RWPE2 (cell line): Measurements from ENCODE around the gene REN.
A peak's percentile ranks its signal among the peaks of the same experiment; 100 is the strongest.

Source experiments
- ATAC-seq: fragments of 200-7000 bp; cut with Tn5 transposase; 3 replicates; pipeline ENCODE4 v1.9.1; 2021; ENCODE audit warnings: low read depth
- DNase-seq: peaks from one replicate; pipeline ENCODE4 v3.0.0-alpha.2; 2020; ENCODE audit warnings: low spot score
- H3K27ac ChIP-seq: fragments of 450-650 bp; 2 replicates; pipeline ENCODE4 v1.5.1; 2017; ENCODE audit warnings: mild to moderate bottlenecking; ENCODE audit not compliant: poor library complexity, severe bottlenecking
- H3K27me3 ChIP-seq: fragments of 250-450 bp; sonication (Bioruptor Pico); 2 replicates; pipeline ENCODE4 v1.5.1; 2021; ENCODE audit warnings: mild to moderate bottlenecking, moderate library complexity; ENCODE audit not compliant: insufficient read depth, poor library complexity, severe bottlenecking
- H3K36me3 ChIP-seq: fragments of 250-450 bp; sonication (Bioruptor Pico); 2 replicates; pipeline ENCODE4 v1.5.1; 2020; ENCODE audit warnings: low read depth, mild to moderate bottlenecking, moderate library complexity
- H3K4me1 ChIP-seq: fragments of 250-450 bp; sonication (Bioruptor Pico); 2 replicates; pipeline ENCODE4 v1.5.1; 2021; ENCODE audit warnings: mild to moderate bottlenecking, moderate library complexity; ENCODE audit not compliant: insufficient read depth, poor library complexity, severe bottlenecking
- H3K4me3 ChIP-seq: fragments of 250-450 bp; sonication (Bioruptor Pico); 2 replicates; pipeline ENCODE4 v1.5.1; 2021; ENCODE audit warnings: mild to moderate bottlenecking, moderate library complexity; ENCODE audit not compliant: severe bottlenecking
- H3K9me3 ChIP-seq: fragments of 250-450 bp; sonication (Bioruptor Pico); 2 replicates; pipeline ENCODE4 v1.5.1; 2021; ENCODE audit warnings: mild to moderate bottlenecking, moderate library complexity; ENCODE audit not compliant: severe bottlenecking
- TF ChIP-seq, protein P1 (sequence below): fragments of 450-650 bp; IDR thresholded peaks from one replicate; pipeline ENCODE4 v1.5.1; 2017; ENCODE audit warnings: mild to moderate bottlenecking, moderate library complexity; ENCODE audit not compliant: poor library complexity, severe bottlenecking

Gene REN

DNA sequence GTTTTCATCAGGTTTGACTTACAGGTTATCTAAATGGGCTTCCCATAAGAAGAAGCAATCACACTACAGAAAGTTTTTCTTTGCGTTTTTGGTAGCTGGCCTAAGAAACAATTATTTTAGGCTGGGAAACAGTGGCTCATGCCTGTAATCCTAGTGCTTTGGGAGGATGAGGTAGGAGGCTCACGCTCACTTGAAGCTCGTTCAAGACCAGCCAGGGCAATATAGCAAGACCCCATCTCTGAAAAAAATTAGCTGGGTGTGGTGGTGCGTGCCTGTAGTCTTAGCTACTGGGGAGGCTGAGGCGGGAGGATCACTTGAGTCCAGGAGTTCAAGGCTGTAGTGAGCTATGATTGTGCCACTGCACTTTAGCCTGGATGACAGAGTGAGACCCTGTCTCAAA lies 1.6 kb upstream of the REN start:
- Histone ChIP-seq H3K4me1 (peaks cover 11% of the 10 kb centered on the region), H3K27me3 (no peaks in the 10 kb centered on the region), H3K27ac (no peak overlapping the region), H3K36me3 (no peaks in the 10 kb centered on the region), H3K9me3 (peaks cover 24% of the 10 kb centered on the region), H3K4me3 (no peak overlapping the region)
- TF ChIP-seq, protein P1, sequence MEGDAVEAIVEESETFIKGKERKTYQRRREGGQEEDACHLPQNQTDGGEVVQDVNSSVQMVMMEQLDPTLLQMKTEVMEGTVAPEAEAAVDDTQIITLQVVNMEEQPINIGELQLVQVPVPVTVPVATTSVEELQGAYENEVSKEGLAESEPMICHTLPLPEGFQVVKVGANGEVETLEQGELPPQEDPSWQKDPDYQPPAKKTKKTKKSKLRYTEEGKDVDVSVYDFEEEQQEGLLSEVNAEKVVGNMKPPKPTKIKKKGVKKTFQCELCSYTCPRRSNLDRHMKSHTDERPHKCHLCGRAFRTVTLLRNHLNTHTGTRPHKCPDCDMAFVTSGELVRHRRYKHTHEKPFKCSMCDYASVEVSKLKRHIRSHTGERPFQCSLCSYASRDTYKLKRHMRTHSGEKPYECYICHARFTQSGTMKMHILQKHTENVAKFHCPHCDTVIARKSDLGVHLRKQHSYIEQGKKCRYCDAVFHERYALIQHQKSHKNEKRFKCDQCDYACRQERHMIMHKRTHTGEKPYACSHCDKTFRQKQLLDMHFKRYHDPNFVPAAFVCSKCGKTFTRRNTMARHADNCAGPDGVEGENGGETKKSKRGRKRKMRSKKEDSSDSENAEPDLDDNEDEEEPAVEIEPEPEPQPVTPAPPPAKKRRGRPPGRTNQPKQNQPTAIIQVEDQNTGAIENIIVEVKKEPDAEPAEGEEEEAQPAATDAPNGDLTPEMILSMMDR, result no peak
- DNase-seq, result no peak
- no peak for ATAC-seq

- Histone ChIP-seq H3K27ac (no peak overlapping the region), H3K4me1 (peaks cover 2% of the 10 kb centered on the region), H3K27me3 (no peaks in the 10 kb centered on the region), H3K36me3 (no peaks in the 10 kb centered on the region), H3K4me3 (no peak overlapping the region), H3K9me3 (no peaks in the 10 kb centered on the region)
- TF ChIP-seq, protein P1, result peak; percentile 99
- peak; percentile 94 for ATAC-seq
- no peak for DNase-seq
Observed at GRCh38 chr1:204162494-204163074, 3.6 kb downstream of the REN start.

DNA sequence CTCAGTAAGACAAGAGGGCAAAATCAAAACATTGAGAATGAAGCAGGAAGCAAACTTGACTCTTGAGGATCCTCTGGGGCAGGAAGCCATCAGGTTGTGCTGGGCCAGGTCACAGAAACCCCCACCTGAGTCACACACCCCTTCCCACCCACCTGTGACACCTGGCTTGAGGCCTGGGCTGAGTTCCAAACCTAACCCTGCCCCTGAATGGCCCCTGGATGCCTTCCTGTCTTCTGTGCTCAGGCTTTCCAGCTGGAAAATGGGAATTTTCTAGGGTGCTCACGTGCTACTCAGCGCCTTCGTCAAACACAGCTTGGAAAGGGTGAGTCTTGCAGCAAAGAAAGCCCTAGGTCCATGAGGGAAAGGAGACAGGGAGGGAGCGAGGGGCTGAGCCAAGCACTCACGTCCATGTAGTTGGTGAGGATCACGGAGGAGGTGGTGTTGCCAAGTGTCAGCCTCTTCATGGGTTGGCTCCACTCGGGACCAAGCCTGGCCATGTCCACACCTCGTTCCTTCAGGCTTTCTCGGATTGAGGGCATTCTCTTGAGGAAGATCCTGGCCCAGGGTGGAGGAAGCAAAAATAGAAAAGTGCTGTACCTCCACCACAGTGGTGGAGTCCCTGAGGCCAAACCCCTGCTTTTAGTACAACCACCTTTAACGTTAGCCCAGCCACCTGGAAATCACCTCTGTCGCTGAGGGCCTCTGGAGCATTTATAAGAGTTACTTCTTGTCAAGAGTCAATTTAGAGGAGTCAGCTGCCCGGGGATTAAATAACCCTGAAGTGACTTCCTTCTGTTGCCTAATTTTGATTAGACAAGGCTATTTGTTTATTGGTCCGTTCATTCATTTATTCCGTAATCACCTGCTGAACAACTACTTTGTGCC lies 4.3 kb downstream of the REN start:
- no peaks in the 10 kb centered on the region for H3K9me3 ChIP-seq
- TF ChIP-seq, protein P1, result no peak
- peak overlapping the region; percentile 1 for H3K27ac ChIP-seq
- ATAC-seq (no peak), DNase-seq (no peak)
- H3K36me3 ChIP-seq, result no peaks in the 10 kb centered on the region
- peaks cover 2% of the 10 kb centered on the region for H3K4me1 ChIP-seq
- H3K4me3 ChIP-seq, result no peak overlapping the region
- no peaks in the 10 kb centered on the region for H3K27me3 ChIP-seq

GRCh38 chr1:204157962-204158361 lies 8.2 kb downstream of the REN start:
- no peaks in the 10 kb centered on the region for H3K36me3 ChIP-seq

More at GRCh38 chr1:204157962-204158361, 8.2 kb downstream of the REN start:
- DNase-seq, result no peak
- Histone ChIP-seq H3K4me1 (peaks cover 11% of the 10 kb centered on the region), H3K4me3 (no peak overlapping the region), H3K27me3 (no peaks in the 10 kb centered on the region), H3K27ac (no peak overlapping the region), H3K9me3 (no peaks in the 10 kb centered on the region)
- TF ChIP-seq, protein P1, result no peak
- no peak for ATAC-seq
